GM18868 (cell line): Measurements from ENCODE around the gene G3BP1.
"Not testable (repeated sequence)": the region's sequence is repeated elsewhere in the genome, so short reads cannot be mapped to it uniquely, and the experiment has no call there.

Experiments used
- ATAC-seq: cut with Tn5 transposase; IDR thresholded peaks from one replicate; pipeline ENCODE4 v1.9.1; 2021; ENCODE audit warnings: mild to moderate bottlenecking, moderate library complexity; ENCODE audit not compliant: unreplicated experiment

Gene G3BP1

GRCh38 chr5:151793358-151793757, 21.6 kb downstream of the G3BP1 start:
- no peak for ATAC-seq

DNA sequence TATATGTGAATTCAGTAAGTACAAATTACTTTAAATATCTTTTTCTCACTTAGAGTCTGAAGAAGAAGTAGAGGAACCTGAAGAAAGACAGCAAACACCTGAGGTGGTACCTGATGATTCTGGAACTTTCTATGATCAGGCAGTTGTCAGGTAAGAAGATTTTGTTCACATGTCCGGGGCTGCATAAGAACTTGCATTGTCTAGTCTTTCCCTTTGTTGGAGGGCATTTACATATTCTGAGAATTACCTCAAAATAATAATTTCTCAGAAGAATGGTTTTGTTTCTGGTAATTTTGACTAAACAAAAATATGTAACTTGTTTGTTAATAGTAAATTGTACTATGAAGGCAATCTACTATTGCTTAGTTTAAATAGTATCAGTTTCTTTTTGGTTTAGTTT, 23.7 kb downstream of the G3BP1 start:
- ATAC-seq: no peak

GRCh38 chr5:151798674-151799073, 26.9 kb downstream of the G3BP1 start:
- no peak for ATAC-seq

- no peak for ATAC-seq
These were observed 27.7 kb downstream of the G3BP1 start for GRCh38 chr5:151799407-151799806.

- ATAC-seq: no peak
These were observed 28.8 kb downstream of the G3BP1 start for GRCh38 chr5:151800532-151800931.

DNA sequence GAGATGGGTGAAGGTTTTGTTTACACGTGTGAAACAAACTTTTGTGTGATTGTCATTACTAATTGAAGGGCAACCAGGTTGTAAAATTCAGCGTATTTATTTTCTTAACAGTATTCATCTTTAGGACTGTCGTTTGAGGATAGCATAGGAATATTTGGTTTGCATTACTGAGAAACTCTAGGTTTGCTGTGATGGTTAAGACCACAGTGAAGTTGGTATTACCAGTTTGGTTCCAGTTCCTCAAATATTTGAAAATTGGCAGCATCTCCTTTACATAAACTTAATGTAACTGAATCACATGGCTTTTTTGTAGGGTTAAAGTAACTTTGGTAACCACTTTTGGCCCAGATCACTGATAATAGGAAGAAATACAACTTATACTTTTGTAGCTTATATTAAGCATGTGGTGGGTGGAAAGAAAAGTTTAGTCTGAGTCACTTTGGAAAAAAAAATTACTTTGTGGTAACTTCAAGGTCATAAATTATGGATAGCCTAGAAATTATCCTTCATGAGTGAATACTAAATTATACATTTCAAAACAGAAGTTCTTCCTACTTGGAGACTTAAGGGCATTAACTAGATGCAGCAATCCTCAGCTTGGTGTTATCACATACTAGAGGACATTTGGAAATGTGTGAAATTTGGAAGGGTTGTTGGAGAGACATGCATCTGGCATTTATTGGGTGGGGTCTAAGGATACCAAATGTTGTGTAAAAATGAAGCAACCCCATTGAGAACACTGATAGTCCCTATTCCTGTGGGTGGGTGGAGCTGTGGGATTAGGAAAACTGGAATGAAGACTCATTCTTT, 33.9 kb downstream of the G3BP1 start:
- ATAC-seq: no peak

- no peak for ATAC-seq
These were observed 36.9 kb downstream of the G3BP1 start for GRCh38 chr5:151808451-151809169.

- peak; percentile 43 for ATAC-seq
These were observed 38.7 kb downstream of the G3BP1 start for GRCh38 chr5:151810449-151810848.

DNA sequence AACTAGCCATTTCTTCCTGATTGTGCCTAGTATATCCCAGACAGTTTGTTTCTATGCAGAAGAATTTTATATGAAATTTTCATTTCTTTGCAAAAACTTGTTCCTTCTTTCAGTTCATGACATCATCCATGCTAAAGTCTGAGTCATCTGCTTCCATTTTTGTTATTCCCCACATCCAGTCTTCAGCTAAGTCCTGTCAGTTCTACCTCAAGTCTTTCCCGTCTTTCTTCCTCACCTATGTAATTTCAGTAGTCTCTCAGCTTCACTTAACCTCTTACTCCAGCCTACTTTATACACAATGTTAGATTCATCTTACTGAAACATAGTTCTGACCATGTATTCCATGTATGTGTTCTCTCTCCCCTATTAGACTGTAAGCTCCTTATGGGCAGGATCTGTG, 39.1 kb downstream of the G3BP1 start:
- ATAC-seq: no peak

DNA sequence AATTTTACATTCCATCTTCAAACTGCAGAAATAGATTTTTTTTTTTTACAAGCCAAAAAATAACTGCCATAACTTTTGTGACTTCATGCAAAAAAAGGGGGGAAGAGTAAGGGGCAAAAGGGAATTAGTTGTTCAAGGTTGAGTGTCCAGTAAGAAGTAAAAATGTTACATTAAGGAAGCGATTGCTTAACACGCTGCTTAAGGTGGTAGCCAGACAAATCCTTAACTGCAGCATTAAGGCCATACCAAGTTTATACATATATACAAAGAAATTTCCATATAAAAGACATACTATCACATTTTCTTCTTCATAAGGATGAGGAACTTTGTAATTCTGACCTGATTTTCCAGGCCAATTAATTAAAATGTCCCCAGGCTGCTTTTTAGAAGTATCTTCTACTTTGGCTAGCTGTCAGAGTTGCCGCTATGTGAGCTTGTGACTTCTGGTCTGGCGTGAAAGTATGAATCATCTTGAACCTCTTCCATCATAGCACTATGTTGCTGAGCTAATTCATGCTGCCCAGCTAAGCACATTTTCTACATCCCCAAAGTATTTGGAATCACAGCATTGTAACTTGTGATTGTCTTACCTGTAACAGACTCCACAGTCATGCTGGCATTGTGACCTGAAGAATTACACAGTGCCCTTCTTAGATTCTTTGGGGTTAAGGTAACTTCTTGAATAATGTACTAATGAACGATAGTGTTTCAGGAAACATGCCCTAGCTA, 40.0 kb downstream of the G3BP1 start:
- no peak for ATAC-seq

- ATAC-seq: no peak
These were observed 41.1 kb downstream of the G3BP1 start for GRCh38 chr5:151812757-151813309.

DNA sequence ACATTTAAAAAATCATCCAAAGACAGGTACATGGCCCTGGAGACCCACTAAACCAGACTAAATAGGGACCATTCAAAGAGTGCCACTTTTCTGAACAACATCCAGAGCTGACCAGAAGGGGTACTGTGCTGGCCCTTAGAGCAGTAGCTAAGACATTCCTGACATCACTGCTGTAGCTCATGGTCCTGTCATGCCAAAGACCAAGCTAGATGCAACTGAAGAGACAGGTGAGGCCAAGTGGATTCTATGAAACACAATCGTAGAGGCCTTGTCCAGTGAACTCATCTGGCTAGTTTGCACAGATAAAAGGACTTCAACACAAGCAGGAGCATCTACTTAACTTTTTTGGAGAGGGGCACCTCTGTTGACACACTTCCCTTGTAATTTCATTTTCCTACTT, 43.3 kb downstream of the G3BP1 start:
- ATAC-seq: no peak

GRCh38 chr5:151819830-151820229, 48.1 kb downstream of the G3BP1 start:
- no peak for ATAC-seq

DNA sequence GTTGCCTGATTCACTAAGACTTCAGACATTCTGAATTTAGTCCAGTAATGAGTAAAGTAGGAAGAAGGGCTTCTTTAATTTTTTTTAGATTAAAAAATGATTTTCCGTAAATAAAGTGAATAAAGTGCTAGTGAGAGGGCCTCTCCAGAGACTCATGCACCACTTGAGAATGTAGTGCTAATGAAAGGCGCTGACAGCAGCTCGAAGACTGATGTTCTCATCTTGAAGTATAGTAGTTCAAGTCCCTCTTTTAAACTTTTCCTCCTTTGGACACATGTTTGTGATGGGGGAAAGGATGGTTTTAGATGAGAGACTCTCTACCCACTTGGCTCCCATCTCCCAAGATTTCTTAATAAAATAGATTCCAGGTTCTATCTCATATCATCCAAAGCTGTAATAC, 48.5 kb downstream of the G3BP1 start:
- ATAC-seq: no peak

- no peak for ATAC-seq
These were observed 49.1 kb downstream of the G3BP1 start for GRCh38 chr5:151820903-151821302.

DNA sequence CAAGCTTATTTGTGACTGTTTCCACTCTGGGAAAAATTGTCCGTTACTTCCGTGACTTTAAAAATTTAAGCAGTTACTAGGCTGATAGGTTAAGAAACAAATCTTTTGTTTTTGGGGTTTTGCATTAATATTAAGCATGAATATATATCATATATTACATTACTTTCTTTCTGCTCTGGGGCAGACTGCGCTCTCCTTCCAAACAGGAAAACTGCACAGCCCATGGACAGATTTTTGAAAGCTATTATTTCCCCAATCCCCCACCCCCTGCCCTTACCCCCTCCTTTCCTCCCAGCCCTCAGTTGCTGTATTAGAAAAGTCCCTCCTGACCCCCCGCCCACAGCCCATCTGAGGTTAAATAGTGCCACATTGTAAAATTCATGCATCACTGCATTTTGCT, 50.4 kb downstream of the G3BP1 start:
- no peak for ATAC-seq

GRCh38 chr5:151825445-151825844, 53.7 kb downstream of the G3BP1 start:
- ATAC-seq: peak; percentile 80

DNA sequence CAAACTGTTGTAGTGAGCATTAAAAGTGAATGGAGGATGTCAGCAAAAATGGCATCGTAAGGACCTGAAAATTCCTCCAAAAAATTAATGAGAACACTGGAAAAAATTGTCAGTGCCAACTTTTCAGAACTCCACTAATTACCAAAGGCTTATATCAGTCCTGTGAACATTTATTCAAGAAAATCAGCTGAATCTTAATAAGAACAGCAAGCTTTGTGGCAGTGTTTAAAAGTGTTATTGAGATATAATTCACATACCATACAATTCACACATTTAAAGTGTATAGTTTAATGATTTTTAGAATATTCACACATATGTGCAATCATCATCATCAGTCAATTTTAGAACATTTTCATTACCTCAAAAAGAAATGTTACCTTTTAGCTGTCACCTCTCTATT, 57.6 kb downstream of the G3BP1 start:
- ATAC-seq: no peak

DNA sequence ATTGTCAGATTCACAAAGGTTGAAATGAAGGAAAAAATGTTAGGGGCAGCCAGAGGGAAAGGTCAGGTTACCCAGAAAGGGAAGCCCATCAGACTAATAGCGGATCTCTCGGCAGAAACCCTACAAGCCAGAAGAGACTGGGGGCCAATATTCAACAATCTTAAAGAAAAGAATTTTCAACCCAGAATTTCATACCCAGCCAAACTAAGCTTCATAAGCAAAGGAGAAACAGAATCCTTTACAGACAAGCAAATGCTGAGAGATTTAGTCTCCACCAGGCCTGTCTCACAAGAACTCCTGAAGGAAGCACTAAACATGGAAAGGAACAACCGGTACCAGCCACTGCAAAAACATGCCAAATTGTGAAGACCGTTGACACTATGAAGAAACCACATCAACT, 61.1 kb downstream of the G3BP1 start:
- ATAC-seq: not testable (repeated sequence)

- no peak for ATAC-seq
These were observed 75.0 kb downstream of the G3BP1 start for GRCh38 chr5:151846765-151847164.

DNA sequence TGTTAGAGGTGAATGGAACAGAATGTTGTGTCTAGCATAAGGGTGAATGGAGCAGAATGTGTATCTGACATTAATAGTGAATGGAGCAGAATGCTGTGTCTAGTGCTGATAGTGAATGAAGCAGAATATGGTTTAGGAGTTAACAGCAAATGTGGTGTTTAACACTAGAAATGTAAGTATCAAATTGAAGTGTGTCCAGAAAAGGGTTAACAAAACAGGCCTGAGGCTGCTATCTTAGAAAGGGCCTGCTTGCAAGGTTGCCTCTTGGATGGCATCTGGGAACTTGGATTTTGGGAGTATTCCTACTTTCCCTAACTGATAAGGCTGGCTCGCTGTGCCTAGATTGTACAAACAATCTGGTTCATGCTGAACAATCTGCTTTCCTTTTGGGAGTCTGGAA, 76.1 kb downstream of the G3BP1 start:
- ATAC-seq: no peak
